HL-60 (cell line): ENCODE measurements around the gene NDUFB7.
"Not testable (repeated sequence)": the region's sequence is repeated elsewhere in the genome, so short reads cannot be mapped to it uniquely, and the experiment has no call there.

ENCODE experiments used
- DNase-seq, 2 experiments: peaks; one replicate each; pipeline ENCODE4 v3.0.0-alpha.2; 2010 to 2020; ENCODE audit warnings: low read depth in 1 of 2, low spot score in 1 of 2
- H3K27ac ChIP-seq: fragments of 250-450 bp; sonication (Bioruptor Pico); replicated peaks from 2 replicates; pipeline ENCODE4 v1.5.1; 2020; ENCODE audit warnings: mild to moderate bottlenecking, moderate library complexity
- H3K27me3 ChIP-seq: fragments of 250-450 bp; sonication (Bioruptor Pico); 2 replicates; pipeline ENCODE4 v1.5.1; 2021; ENCODE audit warnings: mild to moderate bottlenecking, moderate library complexity; ENCODE audit not compliant: insufficient read depth, poor library complexity, severe bottlenecking
- H3K4me3 ChIP-seq: replicated peaks from 2 replicates; pipeline ENCODE4 v1.5.1; 2011; ENCODE audit warnings: mild to moderate bottlenecking, control low read depth, low read length; ENCODE audit not compliant: insufficient read depth
- CTCF ChIP-seq: IDR thresholded peaks from one replicate; pipeline ENCODE4 v1.5.1; 2011; ENCODE audit warnings: low read length, control low read depth, inconsistent platforms; ENCODE audit not compliant: insufficient read depth
- GABPA ChIP-seq: IDR thresholded peaks from 2 replicates; pipeline ENCODE4 v1.6.1; 2012; ENCODE audit warnings: low read depth
- POLR2AphosphoS5 ChIP-seq: IDR thresholded peaks from 2 replicates; pipeline ENCODE4 v1.6.1; 2012; ENCODE audit warnings: low read depth
- SPI1 ChIP-seq: IDR thresholded peaks from 2 replicates; pipeline ENCODE4 v1.6.1; 2012; ENCODE audit warnings: low read depth, mild to moderate bottlenecking, borderline replicate concordance
- TF ChIP-seq, protein P1 (sequence below): IDR thresholded peaks from 2 replicates; pipeline ENCODE4 v1.6.1; 2012; ENCODE audit warnings: low read depth; ENCODE audit not compliant: insufficient replicate concordance

The NDUFB7 gene

GRCh38 chr19:14542711-14543328 lies 29.0 kb downstream of the NDUFB7 start:
- H3K4me3 ChIP-seq: no peak overlapping the region
- DNase-seq: peak in 1 of 2 experiments; percentile 34
- H3K27ac ChIP-seq: no peak overlapping the region
- no peaks in the 10 kb centered on the region for H3K27me3 ChIP-seq
- TF ChIP-seq CTCF: no peak
- TF ChIP-seq SPI1: no peak
- TF ChIP-seq, protein P1, sequence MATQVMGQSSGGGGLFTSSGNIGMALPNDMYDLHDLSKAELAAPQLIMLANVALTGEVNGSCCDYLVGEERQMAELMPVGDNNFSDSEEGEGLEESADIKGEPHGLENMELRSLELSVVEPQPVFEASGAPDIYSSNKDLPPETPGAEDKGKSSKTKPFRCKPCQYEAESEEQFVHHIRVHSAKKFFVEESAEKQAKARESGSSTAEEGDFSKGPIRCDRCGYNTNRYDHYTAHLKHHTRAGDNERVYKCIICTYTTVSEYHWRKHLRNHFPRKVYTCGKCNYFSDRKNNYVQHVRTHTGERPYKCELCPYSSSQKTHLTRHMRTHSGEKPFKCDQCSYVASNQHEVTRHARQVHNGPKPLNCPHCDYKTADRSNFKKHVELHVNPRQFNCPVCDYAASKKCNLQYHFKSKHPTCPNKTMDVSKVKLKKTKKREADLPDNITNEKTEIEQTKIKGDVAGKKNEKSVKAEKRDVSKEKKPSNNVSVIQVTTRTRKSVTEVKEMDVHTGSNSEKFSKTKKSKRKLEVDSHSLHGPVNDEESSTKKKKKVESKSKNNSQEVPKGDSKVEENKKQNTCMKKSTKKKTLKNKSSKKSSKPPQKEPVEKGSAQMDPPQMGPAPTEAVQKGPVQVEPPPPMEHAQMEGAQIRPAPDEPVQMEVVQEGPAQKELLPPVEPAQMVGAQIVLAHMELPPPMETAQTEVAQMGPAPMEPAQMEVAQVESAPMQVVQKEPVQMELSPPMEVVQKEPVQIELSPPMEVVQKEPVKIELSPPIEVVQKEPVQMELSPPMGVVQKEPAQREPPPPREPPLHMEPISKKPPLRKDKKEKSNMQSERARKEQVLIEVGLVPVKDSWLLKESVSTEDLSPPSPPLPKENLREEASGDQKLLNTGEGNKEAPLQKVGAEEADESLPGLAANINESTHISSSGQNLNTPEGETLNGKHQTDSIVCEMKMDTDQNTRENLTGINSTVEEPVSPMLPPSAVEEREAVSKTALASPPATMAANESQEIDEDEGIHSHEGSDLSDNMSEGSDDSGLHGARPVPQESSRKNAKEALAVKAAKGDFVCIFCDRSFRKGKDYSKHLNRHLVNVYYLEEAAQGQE: no peak
- TF ChIP-seq GABPA: no peak
- no peak for TF ChIP-seq POLR2AphosphoS5

DNA sequence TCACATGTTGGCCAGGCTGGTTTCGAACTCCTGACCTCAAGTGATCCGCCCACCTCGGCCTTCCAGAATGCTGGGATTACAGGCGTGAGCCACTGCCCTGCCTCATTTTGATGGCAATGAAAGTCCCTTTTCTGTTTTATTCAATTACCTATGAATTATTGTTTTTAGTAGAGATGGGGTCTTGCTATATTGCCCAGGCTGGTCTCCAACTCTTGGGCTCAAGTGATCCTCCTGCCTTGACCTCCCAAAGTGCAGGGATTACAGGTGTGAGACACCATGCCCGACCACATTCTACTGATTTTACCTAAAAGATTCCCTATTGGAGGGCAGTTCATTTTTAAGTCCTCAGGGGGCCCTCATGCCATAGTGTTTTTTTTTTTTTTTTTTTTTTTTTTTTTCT lies 29.9 kb downstream of the NDUFB7 start:
- not testable (repeated sequence) for H3K27ac ChIP-seq, H3K27me3 ChIP-seq, DNase-seq, H3K4me3 ChIP-seq

DNA sequence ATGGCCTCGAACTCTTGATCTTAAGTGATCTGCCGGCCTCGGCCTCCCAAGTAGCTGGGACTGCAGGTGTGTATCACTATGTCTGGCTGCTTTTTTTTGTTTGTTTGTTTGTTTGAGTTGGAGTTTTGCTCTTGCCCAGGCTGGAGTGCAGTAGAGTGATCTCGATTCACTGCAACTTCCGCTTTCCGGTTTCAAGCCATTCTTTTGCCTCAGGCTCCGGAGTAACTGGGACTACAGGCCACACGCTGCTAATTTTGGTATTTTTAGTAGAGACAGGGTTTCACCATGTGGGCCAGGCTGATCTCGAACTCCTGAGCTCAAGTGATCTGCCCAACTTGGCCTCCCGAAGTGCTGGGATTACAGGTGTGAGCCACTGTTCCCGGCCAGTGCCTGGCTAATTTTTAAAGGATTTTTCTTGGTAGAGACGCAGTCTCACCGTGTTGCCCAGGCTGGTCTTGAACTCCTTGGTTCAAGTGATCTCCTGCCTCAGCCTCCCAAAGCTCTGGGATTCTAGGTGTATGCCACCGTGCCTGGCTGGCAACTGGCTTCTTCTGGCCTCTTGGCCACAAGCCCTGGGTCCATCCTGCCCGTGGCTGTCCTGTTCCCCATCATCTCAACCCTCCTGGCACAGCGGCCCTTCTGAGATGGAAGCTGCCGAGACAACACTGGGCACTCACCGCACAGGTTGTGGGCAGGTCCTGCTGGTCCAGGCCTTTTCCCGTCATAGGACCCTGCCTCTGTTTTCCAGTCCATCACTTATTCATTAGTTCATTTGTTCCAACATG lies 30.9 kb downstream of the NDUFB7 start:
- TF ChIP-seq GABPA: no peak
- peak; percentile 50; the same call in 1 of the 2 replicates for TF ChIP-seq SPI1
- peak in 1 of 2 experiments; percentile 55 for DNase-seq
- Histone ChIP-seq H3K4me3 (no peak overlapping the region), H3K27ac (peak overlapping the region; percentile 50; the same call in 1 of the 2 replicates), H3K27me3 (no peaks in the 10 kb centered on the region)

GRCh38 chr19:14536926-14537692 lies 34.8 kb downstream of the NDUFB7 start:
- H3K4me3 ChIP-seq: no peak overlapping the region
- no peak for TF ChIP-seq CTCF
- TF ChIP-seq GABPA: no peak
- H3K27me3 ChIP-seq: no peaks in the 10 kb centered on the region
- H3K27ac ChIP-seq: no peak overlapping the region
- no peak for DNase-seq

- no peak overlapping the region for H3K27ac ChIP-seq
These were observed 38.4 kb downstream of the NDUFB7 start for GRCh38 chr19:14533450-14533849.

More at GRCh38 chr19:14533450-14533849, 38.4 kb downstream of the NDUFB7 start:
- TF ChIP-seq, protein P1: no peak
- no peak for TF ChIP-seq SPI1
- no peak for TF ChIP-seq POLR2AphosphoS5
- TF ChIP-seq CTCF: no peak
- no peak for TF ChIP-seq GABPA
- no peak overlapping the region for H3K4me3 ChIP-seq
- DNase-seq: no peak
- H3K27me3 ChIP-seq: no peaks in the 10 kb centered on the region
